GM21526 (cell line): ENCODE data around the gene KLK5.

Source experiments
- ATAC-seq: cut with Tn5 transposase; IDR thresholded peaks from one replicate; pipeline ENCODE4 v1.9.1; 2021; ENCODE audit warnings: moderate library complexity; ENCODE audit not compliant: unreplicated experiment, low FRiP score

KLK5 gene

GRCh38 chr19:50925734-50926133, 27.1 kb downstream of the KLK5 start:
- no peak for ATAC-seq

- ATAC-seq, result no peak
These were observed 28.3 kb downstream of the KLK5 start for GRCh38 chr19:50924586-50924985.

GRCh38 chr19:50922317-50922853, 30.5 kb downstream of the KLK5 start:
- no peak for ATAC-seq

GRCh38 chr19:50921426-50922316, 31.2 kb downstream of the KLK5 start:
- ATAC-seq, result no peak

- ATAC-seq, result no peak
These were observed 36.8 kb downstream of the KLK5 start for GRCh38 chr19:50916069-50916468.

- ATAC-seq, result no peak
These were observed 39.8 kb downstream of the KLK5 start for GRCh38 chr19:50912727-50913716.

GRCh38 chr19:50912102-50912599, 40.7 kb downstream of the KLK5 start:
- ATAC-seq, result no peak

- ATAC-seq, result no peak
These were observed 41.4 kb downstream of the KLK5 start, which contains the start of gene KLK4 for GRCh38 chr19:50911206-50912101. KLK4 (minus strand) TSS chr19:50911395; CDS start chr19:50910738, 657 bp downstream.

- no peak for ATAC-seq
These were observed 42.1 kb downstream of the KLK5 start for GRCh38 chr19:50910722-50911121.

- ATAC-seq, result no peak
These were observed 43.4 kb downstream of the KLK5 start for GRCh38 chr19:50909240-50910070.

- no peak for ATAC-seq
These were observed 44.5 kb downstream of the KLK5 start for GRCh38 chr19:50908336-50908735.

GRCh38 chr19:50906217-50906616, 46.6 kb downstream of the KLK5 start:
- no peak for ATAC-seq

GRCh38 chr19:50902640-50903039, 50.2 kb downstream of the KLK5 start:
- no peak for ATAC-seq

- ATAC-seq, result no peak
These were observed 53.3 kb downstream of the KLK5 start for GRCh38 chr19:50899569-50899968.

- no peak for ATAC-seq
These were observed 54.8 kb downstream of the KLK5 start for GRCh38 chr19:50898018-50898417.

- no peak for ATAC-seq
These were observed 55.2 kb downstream of the KLK5 start for GRCh38 chr19:50897612-50898011.

- ATAC-seq, result peak; percentile 14
These were observed 55.6 kb downstream of the KLK5 start for GRCh38 chr19:50897191-50897607.

- peak; percentile 83 for ATAC-seq
These were observed 56.1 kb downstream of the KLK5 start for GRCh38 chr19:50896591-50897190.
